ENCODE measurements around the gene FOXK1.

The FOXK1 gene

DNA sequence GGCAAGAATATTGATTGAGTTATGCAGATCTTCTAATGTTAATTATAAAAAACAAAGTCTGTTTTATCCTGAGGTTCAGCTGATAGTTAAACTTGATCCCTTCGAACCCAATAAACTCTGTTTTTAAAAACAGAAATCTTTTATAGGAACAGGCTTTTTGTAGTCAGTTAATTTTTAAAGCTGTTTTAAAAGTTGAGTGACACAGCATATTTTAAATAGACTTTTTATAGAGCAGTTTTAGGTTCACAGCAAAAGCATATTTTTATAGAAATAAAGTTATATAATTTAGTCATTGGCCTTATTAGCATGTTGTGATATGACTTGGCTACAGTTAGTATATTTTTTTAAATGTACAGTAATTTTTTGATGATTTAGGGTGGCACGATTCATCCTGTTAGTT, 11.1 kb downstream of the FOXK1 start:
- TF ChIP-seq POLR2A (IDR thresholded peaks at IDR 0.05; ENCODE audit: extremely low read depth, insufficient read length) (no peak), MYC (IDR thresholded peaks at IDR 0.05; ENCODE audit: low read depth, low read length) (no peak)
- TF ChIP-seq, protein P1, sequence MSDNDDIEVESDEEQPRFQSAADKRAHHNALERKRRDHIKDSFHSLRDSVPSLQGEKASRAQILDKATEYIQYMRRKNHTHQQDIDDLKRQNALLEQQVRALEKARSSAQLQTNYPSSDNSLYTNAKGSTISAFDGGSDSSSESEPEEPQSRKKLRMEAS (IDR thresholded peaks at IDR 0.05; ENCODE audit: low read depth, low read length): no peak
- no peak for DNase-seq (ENCODE audit: low read depth)
- H3K4me3 ChIP-seq (ENCODE audit: low read depth, low read length): no peak overlapping the region

DNA sequence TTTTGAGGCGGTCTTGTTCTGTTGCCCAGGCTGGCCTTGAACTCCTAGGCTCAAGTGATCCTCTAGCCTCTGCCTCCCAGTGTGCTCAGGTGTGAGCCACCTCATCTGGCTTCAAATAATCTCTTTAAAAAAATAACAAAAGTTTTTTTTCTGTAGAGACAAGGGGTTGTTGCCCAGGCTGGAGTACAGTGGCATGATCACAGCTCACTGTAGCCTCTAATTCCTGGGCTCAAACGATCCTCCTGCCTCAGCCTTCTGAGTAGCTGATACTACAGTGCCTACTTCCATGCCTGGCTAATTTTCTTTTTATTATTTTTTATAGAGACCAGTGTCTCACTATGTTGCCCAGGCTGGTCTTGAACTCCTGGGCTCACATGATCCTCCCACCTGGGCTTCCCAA, 11.7 kb downstream of the FOXK1 start:
- no peak overlapping the region for H3K4me3 ChIP-seq (ENCODE audit: low read depth, low read length)
- TF ChIP-seq POLR2A (IDR thresholded peaks at IDR 0.05; ENCODE audit: extremely low read depth, insufficient read length): no peak
- TF ChIP-seq, protein P2, sequence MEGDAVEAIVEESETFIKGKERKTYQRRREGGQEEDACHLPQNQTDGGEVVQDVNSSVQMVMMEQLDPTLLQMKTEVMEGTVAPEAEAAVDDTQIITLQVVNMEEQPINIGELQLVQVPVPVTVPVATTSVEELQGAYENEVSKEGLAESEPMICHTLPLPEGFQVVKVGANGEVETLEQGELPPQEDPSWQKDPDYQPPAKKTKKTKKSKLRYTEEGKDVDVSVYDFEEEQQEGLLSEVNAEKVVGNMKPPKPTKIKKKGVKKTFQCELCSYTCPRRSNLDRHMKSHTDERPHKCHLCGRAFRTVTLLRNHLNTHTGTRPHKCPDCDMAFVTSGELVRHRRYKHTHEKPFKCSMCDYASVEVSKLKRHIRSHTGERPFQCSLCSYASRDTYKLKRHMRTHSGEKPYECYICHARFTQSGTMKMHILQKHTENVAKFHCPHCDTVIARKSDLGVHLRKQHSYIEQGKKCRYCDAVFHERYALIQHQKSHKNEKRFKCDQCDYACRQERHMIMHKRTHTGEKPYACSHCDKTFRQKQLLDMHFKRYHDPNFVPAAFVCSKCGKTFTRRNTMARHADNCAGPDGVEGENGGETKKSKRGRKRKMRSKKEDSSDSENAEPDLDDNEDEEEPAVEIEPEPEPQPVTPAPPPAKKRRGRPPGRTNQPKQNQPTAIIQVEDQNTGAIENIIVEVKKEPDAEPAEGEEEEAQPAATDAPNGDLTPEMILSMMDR (IDR thresholded peaks at IDR 0.05; ENCODE audit: low read depth, low read length): no peak
- TF ChIP-seq, protein P1 (IDR thresholded peaks at IDR 0.05; ENCODE audit: low read depth, low read length): no peak
- TF ChIP-seq MYC (IDR thresholded peaks at IDR 0.05; ENCODE audit: low read depth, low read length): no peak
- no peak for DNase-seq (ENCODE audit: low read depth)

DNA sequence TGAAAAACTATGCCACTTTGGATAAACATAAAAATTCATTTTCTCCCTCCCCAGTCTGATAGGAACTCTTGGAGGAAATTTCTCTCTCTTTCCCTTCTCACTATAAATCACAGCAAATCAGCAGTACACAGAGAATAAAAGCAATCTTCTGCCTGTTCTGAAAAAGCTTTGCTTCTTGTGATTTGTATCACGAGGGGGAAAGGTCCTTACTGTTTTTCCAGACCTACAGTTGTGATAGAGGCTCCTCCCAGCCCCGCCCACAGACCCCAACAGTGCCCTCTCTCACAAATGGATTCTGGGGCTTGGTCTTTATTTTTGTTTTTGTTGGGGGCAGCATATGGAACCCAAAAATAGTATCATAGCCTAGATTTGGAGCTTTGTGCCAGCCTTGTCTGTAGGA, 12.2 kb downstream of the FOXK1 start:
- no peak for DNase-seq (ENCODE audit: low read depth)
- no peak overlapping the region for H3K4me3 ChIP-seq (ENCODE audit: low read depth, low read length)
- TF ChIP-seq, protein P1 (IDR thresholded peaks at IDR 0.05; ENCODE audit: low read depth, low read length): no peak
- TF ChIP-seq MYC (IDR thresholded peaks at IDR 0.05; ENCODE audit: low read depth, low read length): no peak

DNA sequence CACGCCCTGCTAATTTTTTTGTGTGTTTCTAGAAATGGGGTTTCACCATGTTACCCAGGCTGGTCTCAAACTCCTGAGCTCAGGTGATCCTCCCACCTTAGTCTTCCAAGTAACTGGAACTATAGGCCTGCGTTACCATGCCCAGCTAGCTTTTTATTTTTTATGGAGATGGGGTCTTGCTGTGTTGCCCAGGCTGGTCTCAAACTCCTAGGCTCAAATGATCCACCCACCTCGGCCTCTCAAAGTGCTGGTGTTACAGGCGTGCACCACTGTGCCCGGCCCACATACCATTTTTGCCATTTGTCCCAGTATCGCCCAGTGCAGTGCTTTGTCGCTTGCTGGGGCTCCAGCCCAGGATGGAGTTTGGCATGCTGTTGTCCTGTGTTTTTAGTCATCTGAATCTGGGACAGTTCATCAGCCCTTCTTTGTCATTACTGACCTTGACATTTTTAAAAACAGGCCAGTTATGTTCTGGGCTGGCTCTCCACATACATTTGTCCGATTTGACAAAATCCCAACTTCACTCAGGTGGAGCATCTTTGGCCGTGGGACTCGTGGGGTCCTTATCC, 16.7 kb downstream of the FOXK1 start:
- TF ChIP-seq, protein P2 (IDR thresholded peaks at IDR 0.05; ENCODE audit: low read depth, low read length): no peak
- TF ChIP-seq POLR2A (IDR thresholded peaks at IDR 0.05; ENCODE audit: extremely low read depth, insufficient read length): no peak
- no peak for TF ChIP-seq MYC (IDR thresholded peaks at IDR 0.05; ENCODE audit: low read depth, low read length)
- no peak overlapping the region for H3K4me3 ChIP-seq (ENCODE audit: low read depth, low read length)
- DNase-seq (ENCODE audit: low read depth): no peak

DNA sequence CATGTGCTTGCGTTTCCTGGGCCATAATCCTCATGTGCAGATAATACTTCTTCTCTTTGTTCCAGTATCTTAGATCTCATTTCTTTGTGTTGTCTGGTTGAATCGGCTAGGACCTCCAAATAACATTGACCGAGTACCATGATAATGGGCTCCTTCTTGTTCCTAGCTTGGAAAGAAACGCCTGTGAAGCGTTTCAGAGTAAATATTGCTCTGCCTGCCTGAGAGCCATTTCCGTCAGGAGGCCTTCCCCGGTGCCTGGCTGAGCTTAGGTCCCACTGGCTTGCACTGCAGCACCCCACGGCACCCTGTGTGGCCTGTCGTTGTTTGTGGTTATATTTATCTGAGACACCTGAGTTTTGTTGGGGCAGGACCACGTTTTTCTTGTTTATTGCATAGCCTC, 17.7 kb downstream of the FOXK1 start:
- no peak overlapping the region for H3K4me3 ChIP-seq (ENCODE audit: low read depth, low read length)
- TF ChIP-seq MYC (IDR thresholded peaks at IDR 0.05; ENCODE audit: low read depth, low read length) (no peak), POLR2A (IDR thresholded peaks at IDR 0.05; ENCODE audit: extremely low read depth, insufficient read length) (no peak)
- TF ChIP-seq, protein P2 (IDR thresholded peaks at IDR 0.05; ENCODE audit: low read depth, low read length): no peak
- TF ChIP-seq, protein P1 (IDR thresholded peaks at IDR 0.05; ENCODE audit: low read depth, low read length): no peak
- no peak for DNase-seq (ENCODE audit: low read depth)

DNA sequence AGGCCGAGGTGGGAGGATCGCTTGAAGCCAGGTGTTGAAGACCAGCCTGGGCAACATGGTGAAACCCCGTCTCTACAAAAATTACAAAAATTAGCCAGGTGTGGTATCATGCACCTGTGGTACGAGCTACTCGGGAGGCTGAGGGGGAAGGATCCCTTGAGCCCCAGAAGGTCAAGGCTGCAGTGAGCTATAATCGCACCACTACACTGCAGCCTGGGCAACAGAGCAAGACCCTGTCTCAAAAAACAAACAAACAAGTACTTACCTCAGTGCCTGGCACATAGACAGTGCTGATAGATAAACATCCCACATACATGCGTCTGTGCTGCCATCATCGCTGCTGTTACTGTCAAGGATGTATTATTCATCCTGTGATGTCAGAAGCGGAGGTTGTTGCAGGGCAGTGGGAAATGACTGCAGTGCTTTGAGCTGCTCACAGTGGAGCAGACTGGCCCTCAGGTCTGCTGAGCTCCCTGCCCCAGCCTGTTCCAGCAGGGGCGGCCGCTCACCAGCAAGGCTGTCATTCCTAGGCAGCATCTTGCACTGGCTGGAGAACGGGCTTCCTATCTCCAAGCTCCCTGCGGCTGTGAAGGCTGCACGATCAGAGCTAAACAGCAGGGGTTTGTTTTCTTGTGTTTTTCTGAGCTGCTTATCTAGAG, 18.6 kb downstream of the FOXK1 start:
- TF ChIP-seq, protein P1 (IDR thresholded peaks at IDR 0.05; ENCODE audit: low read depth, low read length): no peak
- TF ChIP-seq MYC (IDR thresholded peaks at IDR 0.05; ENCODE audit: low read depth, low read length) (no peak), POLR2A (IDR thresholded peaks at IDR 0.05; ENCODE audit: extremely low read depth, insufficient read length) (no peak)
- TF ChIP-seq, protein P2 (IDR thresholded peaks at IDR 0.05; ENCODE audit: low read depth, low read length): no peak
- no peak overlapping the region for H3K4me3 ChIP-seq (ENCODE audit: low read depth, low read length)
- DNase-seq (ENCODE audit: low read depth): no peak
